ENCODE results near the gene SPIRE1.

DNA sequence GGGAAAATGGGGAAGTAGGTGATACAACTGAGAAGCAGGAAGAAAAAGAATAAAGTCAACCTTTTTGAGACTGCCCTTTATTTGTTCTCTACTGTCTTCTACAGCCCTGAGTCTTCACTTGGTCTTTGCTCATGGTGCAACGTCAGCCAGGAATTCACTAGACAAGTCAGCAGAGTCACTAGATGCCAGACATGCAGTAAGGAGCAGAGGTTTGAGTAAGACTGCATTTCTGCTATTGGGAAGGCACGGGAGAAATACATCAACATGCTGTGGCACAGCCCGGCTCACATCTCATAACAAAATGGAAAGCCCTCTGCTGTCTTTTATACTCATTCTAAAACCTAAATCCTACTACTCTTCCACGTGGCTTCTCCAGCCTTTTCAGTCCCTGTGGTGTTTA lies 183.0 kb downstream of the SPIRE1 start:
- no peak for TF ChIP-seq EZH2 (IDR thresholded peaks at IDR 0.05; ENCODE audit: borderline replicate concordance, low read depth, low read length, severe bottlenecking)
- TF ChIP-seq, protein P1, sequence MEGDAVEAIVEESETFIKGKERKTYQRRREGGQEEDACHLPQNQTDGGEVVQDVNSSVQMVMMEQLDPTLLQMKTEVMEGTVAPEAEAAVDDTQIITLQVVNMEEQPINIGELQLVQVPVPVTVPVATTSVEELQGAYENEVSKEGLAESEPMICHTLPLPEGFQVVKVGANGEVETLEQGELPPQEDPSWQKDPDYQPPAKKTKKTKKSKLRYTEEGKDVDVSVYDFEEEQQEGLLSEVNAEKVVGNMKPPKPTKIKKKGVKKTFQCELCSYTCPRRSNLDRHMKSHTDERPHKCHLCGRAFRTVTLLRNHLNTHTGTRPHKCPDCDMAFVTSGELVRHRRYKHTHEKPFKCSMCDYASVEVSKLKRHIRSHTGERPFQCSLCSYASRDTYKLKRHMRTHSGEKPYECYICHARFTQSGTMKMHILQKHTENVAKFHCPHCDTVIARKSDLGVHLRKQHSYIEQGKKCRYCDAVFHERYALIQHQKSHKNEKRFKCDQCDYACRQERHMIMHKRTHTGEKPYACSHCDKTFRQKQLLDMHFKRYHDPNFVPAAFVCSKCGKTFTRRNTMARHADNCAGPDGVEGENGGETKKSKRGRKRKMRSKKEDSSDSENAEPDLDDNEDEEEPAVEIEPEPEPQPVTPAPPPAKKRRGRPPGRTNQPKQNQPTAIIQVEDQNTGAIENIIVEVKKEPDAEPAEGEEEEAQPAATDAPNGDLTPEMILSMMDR (IDR thresholded peaks at IDR 0.05; ENCODE audit: borderline replicate concordance, extremely low read depth, low read length, poor library complexity, severe bottlenecking): no peak
